ENCODE results near the gene SPG7.
"Not testable (repeated sequence)": the region's sequence is repeated elsewhere in the genome, so short reads cannot be mapped to it uniquely, and the experiment has no call there.

The SPG7 gene

GRCh38 chr16:89564476-89565255, 56.5 kb downstream of the SPG7 start:
- no peak for DNase-seq (ENCODE audit: low read depth)

GRCh38 chr16:89565256-89565505, 57.0 kb downstream of the SPG7 start:
- DNase-seq (ENCODE audit: low read depth), result no peak

DNA sequence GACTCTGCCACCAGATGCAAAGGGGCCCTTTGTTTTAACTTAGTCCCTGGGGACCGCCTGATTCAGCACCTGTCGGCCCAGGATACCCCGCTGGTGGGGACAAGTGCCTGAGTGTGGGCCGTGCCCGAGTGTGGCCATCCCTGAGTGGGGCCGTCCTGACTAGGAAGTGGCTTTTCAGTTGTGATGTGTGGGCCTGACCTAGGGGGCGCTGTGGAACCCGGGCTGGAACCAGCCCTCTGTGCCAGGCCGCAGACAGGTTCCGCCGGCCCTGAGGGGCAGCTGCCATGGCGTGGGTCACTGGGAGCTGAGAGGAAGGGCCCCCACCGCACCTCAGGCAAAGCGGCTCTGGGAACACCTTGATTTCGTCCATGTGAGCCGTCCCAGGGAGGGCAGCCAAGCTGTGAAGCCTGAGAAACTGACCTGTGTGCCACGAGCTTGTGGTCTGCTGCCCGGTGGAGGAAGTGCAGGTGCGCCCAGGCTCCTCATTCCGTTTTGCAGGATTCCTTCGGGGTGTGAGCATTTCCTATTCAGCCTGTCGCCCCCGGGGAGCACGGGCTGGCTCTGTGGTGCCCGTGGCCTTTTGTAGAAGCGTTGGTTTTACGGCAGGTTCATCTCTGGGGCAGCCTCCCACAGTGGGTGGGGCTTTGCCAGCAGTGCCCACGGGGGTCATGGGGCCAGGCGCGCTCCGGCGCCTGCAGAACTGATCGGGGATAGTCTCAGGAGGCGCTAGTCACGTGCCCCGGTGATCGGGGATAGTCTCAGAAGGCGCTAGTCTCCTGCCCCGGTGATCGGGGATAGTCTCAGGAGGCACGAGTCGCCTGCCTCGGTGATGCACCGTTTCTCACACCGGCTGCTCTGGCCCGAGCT, 57.5 kb downstream of the SPG7 start:
- DNase-seq (ENCODE audit: low read depth), result peak; percentile 55

DNA sequence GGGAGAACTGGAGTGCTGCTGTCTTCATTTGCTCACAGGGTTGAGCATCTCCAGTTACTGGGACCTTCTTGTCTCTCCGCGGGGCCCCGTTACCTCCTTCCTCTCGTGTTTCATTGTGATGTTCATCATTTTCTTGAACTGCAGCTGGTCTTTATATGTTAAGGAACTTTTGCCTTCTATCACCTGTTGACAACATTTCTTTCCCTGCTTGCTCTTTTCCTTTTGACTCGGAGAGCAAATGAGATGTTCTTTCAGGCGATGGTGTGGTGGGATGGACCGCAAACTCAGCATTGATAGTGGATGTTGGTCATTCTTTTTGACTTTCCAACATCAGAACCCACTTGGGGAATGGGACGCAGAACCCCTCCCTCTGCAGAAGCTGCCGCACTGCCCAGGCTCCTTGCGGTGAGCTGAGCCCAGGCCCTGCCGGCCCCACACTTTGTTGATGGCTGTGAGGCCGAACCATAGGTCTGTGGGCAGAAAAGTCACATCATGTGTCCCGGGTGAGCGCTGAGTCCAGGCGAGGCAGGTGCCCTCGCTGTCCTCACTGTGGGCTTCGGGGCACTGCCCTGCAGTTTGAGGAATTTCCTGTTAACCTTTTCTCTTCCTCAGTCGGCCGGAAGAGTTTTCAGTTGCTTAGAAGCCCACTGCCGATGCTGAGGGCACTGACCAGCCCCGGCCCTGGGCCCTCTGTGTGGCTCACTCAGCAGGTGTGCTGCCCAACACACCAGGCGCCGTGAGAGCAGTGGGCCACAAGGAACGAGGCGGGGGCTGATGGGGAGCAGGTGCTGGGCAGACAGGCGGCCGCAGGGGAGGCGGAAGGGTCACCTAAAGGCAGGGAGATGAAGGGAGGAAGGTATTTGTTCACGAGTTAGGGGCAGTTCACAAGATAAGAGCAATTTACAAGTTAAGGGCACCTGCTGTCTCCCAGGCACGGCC, 59.7 kb downstream of the SPG7 start:
- no peak for DNase-seq (ENCODE audit: low read depth)

DNA sequence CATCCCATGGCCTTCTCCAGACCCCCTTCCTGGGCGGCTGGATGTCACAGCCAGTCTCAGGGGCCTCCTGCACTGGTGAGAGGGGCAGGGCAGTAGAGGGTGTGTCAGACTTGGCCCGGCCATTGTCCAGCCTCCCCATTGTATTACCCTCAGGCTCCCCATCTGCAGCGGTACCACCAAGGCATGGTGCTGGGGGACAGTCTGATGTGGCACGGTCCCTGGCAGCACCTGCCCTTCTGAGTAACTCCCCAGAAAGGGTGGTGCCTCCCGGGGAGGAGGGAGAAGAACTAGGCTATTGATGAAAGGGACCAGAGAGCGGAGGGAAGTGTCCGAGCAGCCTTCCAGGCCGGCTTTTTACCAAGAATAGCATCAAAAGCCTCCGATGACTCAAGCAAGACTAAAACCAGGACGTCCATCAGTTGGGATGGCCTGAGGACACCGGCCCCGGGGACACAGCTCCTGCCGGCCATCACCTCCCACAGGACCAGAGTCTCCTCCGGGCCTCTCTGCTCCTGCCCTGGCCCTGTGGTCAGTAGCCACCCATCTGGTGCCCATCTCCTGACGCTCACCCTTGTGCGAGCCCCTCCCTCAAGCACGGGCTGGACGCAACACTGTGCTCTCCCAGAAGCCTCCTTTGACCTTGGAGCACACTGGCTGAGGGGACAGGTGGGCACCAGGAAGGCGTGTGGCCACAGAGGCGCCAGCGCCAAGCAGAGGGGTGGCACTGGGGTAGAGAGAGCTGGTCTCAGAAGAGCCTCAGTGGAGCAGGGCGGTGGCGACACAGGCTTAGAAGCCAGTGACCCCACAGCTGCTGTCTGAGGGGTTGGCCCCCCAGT, 61.5 kb downstream of the SPG7 start:
- no peak for DNase-seq (ENCODE audit: low read depth)

GRCh38 chr16:89570342-89570923, 62.2 kb downstream of the SPG7 start:
- DNase-seq (ENCODE audit: low read depth), result no peak

DNA sequence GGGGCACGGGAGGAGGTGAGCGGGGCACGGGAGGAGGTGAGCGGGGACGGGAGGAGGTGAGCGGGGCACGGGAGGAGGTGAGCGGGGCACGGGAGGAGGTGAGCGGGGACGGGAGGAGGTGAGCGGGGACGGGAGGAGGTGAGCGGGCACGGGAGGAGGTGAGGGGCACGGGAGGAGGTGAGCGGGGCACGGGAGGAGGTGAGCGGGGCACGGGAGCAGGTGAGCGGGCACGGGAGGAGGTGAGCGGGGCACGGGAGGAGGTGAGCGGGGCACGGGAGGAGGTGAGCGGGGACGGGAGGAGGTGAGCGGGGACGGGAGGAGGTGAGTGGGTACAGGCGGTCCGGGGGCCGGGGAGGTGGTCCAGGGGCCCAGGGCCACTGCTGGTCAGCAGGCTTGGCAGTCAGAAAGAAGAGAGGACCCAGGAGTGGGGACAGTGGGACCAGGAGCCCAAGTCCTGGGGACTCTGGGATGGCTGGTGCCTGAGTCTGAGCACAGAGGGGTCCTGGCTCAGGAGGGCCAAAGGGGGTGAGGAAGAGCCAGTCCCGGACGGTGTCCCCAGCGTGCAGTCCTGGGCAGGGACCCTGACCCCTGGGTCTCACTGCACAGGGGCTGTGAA, 62.9 kb downstream of the SPG7 start:
- DNase-seq (ENCODE audit: low read depth), result not testable (repeated sequence)

DNA sequence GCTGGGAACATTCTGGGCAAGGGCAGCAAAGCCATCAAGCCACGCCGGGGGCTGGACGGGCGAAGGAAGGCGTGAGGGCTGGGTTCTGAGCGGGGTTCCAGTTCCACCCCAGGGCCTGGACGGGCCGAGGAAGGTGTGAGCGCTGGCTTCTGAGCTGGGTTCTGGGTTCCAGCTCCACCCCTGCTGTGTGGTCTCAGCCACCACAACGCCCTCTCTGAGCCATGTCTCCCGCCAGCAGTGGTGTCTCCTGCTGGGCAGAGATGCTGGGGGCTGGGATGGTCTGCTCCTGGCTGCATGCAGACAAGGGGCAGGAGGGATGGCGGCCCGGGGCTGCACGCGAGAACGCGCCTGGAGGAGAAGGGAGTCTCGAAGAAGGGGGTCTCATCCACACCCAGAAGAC, 63.4 kb downstream of the SPG7 start:
- no peak for DNase-seq (ENCODE audit: low read depth)

DNA sequence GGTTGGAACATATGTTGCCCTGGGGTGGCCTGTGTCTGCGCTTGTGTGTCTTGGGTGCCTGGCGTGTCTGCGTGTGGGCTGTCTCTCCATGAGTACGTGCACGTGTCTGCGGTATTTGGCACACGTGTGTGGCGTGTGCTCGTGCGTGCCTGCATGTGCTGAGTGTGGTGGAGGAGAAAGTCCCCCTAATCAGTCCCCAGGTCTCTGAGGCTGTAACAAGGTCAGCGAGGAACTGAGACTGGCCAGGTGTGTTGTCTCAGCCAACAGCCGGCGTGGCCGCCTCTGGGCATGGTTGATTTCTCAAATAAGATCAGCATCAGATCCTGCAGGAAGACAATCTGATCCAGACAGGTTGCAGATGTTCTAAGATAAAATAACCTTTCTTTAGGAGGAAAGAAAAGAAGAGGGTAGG, 63.9 kb downstream of the SPG7 start:
- no peak for DNase-seq (ENCODE audit: low read depth)

- no peak for DNase-seq (ENCODE audit: low read depth)
Measured at GRCh38 chr16:89572485-89573205, 64.4 kb downstream of the SPG7 start.

GRCh38 chr16:89573826-89574680, 65.8 kb downstream of the SPG7 start:
- DNase-seq (ENCODE audit: low read depth), result no peak

DNA sequence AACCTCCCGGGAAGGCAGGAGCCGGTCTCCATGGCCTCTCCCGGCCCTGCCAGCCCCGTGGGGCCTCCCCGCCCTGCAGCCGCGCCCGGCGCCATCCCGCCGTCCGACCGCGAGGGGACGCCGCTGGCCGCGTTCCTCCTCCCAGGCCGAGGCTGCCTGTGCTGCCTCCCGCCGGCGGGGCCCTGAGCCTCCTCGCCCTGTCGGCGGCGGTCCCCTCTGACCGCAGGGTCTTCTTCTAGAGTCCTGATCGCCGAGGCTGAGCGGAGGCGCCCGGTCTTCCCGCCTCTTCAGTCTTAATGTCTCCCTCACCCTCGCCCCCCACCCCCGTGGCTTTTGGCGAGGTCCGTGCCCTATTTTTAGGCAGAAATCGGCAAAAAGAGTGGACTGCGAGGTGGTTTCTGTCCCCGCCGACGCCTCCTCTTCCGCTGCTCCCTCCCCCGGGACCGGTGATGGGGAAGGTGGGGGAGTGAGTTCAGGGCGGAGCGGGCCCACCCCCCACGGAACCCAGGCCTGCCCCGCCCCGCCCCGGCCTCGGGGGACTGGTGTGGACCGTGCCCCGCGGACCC, 66.6 kb downstream of the SPG7 start:
- DNase-seq (ENCODE audit: low read depth), result peak; percentile 77

DNA sequence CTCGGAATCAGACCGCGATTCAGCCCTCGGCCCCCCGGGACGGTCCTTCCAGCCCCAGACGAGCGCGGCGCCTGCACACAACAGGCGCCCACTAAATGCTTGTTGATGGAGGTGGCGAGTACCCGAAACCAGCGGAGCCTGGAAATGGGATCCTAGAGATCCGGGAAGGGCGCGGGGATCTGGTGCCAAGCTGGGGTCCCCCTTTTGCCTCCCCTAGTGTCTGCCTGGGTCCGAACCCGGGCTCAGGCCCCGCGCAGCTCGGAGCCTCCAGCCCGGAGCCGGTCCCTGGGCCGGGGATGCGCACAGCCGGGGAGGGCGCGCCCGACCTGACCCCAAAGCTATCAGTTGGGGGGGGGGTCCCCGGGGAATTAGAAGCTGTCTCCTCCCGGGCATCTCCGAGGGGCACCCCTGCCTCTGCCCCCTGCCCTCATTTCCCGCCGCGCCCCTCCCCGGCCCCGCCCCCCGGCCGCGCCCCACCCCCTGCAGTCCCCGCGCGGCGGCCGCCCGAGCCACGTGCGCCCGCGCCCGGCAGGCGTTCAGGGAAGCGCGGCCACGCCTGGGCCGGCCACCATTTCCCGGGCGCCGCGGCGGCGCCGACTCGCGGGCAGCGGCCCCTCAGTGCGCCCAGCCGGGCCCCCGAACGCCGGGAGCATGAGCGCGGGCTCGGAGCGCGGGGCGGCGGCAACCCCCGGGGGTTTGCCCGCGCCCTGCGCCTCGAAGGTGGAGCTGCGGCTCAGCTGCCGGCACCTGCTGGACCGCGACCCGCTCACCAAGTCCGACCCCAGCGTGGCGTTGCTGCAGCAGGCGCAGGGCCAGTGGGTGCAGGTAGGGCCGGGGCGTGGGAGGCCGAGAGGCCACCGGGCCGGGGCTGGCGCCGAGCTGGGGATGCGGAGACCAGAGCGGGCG, 67.3 kb downstream of the SPG7 start, which contains the start of gene CPNE7:
Gene CPNE7 (plus strand): TSS at position 512 of the 906 bp plus-strand sequence. CDS start 140 bp downstream, at position 652.
- DNase-seq (ENCODE audit: low read depth), result no peak

GRCh38 chr16:89576153-89577054, 68.2 kb downstream of the SPG7 start:
- DNase-seq (ENCODE audit: low read depth), result no peak

GRCh38 chr16:89577055-89577759, 69.0 kb downstream of the SPG7 start:
- DNase-seq (ENCODE audit: low read depth), result no peak

GRCh38 chr16:89579351-89579750, 71.1 kb downstream of the SPG7 start:
- no peak for DNase-seq (ENCODE audit: low read depth)

All from EH (cell line).